ENCODE measurements around the gene OR1F1. TPM values are rescaled to one million over a fixed set of nuclear protein-coding genes. Genes with fewer than 3 reads are reported as not detected.
A peak's percentile ranks its signal among the peaks of the same experiment; 100 is the strongest.
"Not testable (repeated sequence)": the region's sequence is repeated elsewhere in the genome, so short reads cannot be mapped to it uniquely, and the experiment has no call there.

Gene OR1F1
- 0.21 TPM for polyA plus RNA-seq (2013, experiment 1 of 2)
- polyA plus RNA-seq (2013, experiment 2 of 2): 0.10 TPM

DNA sequence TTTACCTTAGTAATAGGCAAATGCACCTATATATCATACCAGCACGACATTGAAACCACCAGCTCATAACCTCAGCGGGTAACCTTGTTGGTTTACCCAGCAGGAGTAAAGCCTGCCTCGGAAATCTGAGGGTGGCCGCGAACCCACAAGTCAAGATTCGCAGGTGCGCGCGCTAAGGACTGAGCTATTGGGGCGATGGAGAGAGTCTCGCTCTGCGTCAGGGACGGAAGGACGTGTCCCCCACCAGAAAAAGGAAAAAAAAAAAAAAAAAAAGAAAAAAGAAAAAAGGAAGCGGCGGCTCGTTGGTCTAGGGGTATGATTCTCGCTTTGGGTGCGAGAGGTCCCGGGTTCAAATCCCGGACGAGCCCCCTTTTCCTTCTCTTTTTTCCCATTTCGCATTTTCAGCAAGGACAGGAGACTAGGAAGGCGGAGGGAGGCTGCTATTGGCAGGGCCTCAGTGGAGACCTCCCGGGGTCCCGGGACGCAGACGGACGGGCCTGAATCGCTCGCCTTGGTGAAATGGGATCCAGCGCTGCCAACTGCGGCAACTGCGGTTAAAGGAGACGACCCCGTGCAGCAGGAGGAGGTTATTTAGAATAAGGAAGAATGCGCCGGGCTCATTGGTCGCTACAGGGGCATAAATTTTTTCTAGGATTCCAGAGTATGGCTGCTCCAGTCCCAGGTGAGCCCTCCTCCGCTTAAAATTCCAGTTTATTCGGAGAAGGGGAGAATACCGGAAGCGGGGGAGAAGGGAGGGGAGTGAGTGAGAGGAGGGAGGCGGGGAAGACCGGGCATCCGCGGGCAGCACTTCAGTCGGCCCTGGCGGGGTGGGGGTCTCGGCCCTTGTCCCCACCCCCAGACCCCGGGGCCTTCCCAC, at the start of gene OR1F1:
Gene OR1F1 (plus strand): TSS at position 407 of the 877 bp plus-strand sequence.
- H3K4me2 ChIP-seq (ENCODE audit: insufficient read depth, low read length, poor library complexity, severe bottlenecking): peak within 1 kb of the TSS; percentile 93
- peak within 1 kb of the TSS; percentile 22 for H3K23ac ChIP-seq (ENCODE audit: low read depth, low read length, poor library complexity)
- H2AK5ac ChIP-seq (ENCODE audit: low read depth, low read length): peak within 1 kb of the TSS; percentile 60
- H3K79me1 ChIP-seq (ENCODE audit: low read depth, low read length): no peaks in the 10 kb centered on the region
- H3K27me3 ChIP-seq (ENCODE audit: control insufficient read depth in 3 of 3, insufficient read depth in 3 of 3, low read depth in 1 of 3, low read length in 3 of 3): peaks cover 6 to 50% (median 23%) of the 10 kb centered on the region in 3 experiments
- peak within 1 kb of the TSS; percentile 91 for H2AFZ ChIP-seq (ENCODE audit: low read length)
- WGBS, 2 donors (ENCODE audit: extremely low coverage in 2 of 2, insufficient read length in 2 of 2, insufficient replicate concordance in 1 of 2): no CpG with 5 or more reads among the region's 51 CpGs
- peak within 1 kb of the TSS; percentile 93 for H3K18ac ChIP-seq (ENCODE audit: low read length)
- H4K8ac ChIP-seq (ENCODE audit: low read depth, low read length): no peak within 1 kb of the TSS
- H3K9ac ChIP-seq (ENCODE audit: low read depth, low read length, poor library complexity): peak within 1 kb of the TSS; percentile 61
- H2BK15ac ChIP-seq (ENCODE audit: low read length): peak within 1 kb of the TSS; percentile 19
- H3K27ac ChIP-seq (replicated peaks; ENCODE audit: low read length): no peak within 1 kb of the TSS
- no peak within 1 kb of the TSS for H2BK12ac ChIP-seq (ENCODE audit: low read length)
- peaks cover 0 to 2% of the 10 kb centered on the region in 2 donors for H3K9me3 ChIP-seq (replicated peaks in 1 of 2; ENCODE audit: control insufficient read depth in 2 of 2, insufficient read depth in 1 of 2, low read depth in 1 of 2, low read length in 2 of 2)
- H3K4ac ChIP-seq (ENCODE audit: low read length): no peak within 1 kb of the TSS
- no peak for DNase-seq (ENCODE audit: low spot score)
- peak within 1 kb of the TSS; percentile 32 for H2BK5ac ChIP-seq (ENCODE audit: low read length)
- no peak within 1 kb of the TSS for H4K91ac ChIP-seq (ENCODE audit: low read depth, low read length, poor library complexity)
- peaks cover 0 to 5% of the 10 kb centered on the region in 2 donors for H3K4me1 ChIP-seq (ENCODE audit: control insufficient read depth in 2 of 2, insufficient read depth in 1 of 2, low read depth in 1 of 2, low read length in 2 of 2)
- H3K14ac ChIP-seq (ENCODE audit: low read length): peak within 1 kb of the TSS; percentile 14
- no peak within 1 kb of the TSS for H2BK120ac ChIP-seq (ENCODE audit: low read depth, low read length)
- H3K36me3 ChIP-seq (replicated peaks in 1 of 2; ENCODE audit: control insufficient read depth in 2 of 2, insufficient read depth in 2 of 2, low read length in 2 of 2): no peaks in the 10 kb centered on the region
- H3K4me3 ChIP-seq (ENCODE audit: low read length in 2 of 2): peak within 1 kb of the TSS; percentile 61 to 92

DNA sequence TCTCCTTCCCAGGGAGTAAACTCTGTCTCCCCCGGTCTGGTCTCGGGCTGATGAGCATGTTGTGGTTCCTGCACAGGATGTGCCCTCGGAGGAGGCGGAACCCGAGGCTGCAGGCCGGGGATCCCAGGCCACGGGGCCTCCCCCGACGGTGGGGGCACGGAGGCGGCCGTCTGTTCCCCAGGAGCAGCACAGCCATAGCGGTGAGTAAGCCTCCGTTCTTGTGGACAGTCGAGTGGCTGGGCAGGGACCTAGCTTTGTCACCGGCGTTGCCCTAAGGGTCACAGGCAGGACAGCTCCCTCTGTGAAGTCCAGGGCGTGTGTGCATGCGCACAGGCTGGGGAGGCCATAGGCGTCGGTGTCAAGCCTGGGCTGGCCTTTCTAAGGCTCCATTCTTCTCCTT, 49.7 kb upstream of the OR1F1 start:
- Histone ChIP-seq H4K8ac (ENCODE audit: low read depth, low read length) (no peak overlapping the region), H3K4me3 (ENCODE audit: low read length in 2 of 2) (no peak overlapping the region), H2BK120ac (ENCODE audit: low read depth, low read length) (no peak overlapping the region), H4K91ac (ENCODE audit: low read depth, low read length, poor library complexity) (no peak overlapping the region), H3K14ac (ENCODE audit: low read length) (no peak overlapping the region), H3K4ac (ENCODE audit: low read length) (no peak overlapping the region), H2BK5ac (ENCODE audit: low read length) (no peak overlapping the region), H2AFZ (ENCODE audit: low read length) (peak overlapping the region; percentile 21), H3K79me1 (ENCODE audit: low read depth, low read length) (peaks cover 10% of the 10 kb centered on the region), H3K27me3 (ENCODE audit: control insufficient read depth in 3 of 3, insufficient read depth in 3 of 3, low read depth in 1 of 3, low read length in 3 of 3) (no peaks in the 10 kb centered on the region), H3K4me1 (ENCODE audit: control insufficient read depth in 2 of 2, insufficient read depth in 1 of 2, low read depth in 1 of 2, low read length in 2 of 2) (peaks cover 4 to 9% of the 10 kb centered on the region in 2 donors), H3K4me2 (ENCODE audit: insufficient read depth, low read length, poor library complexity, severe bottlenecking) (no peak overlapping the region), H3K23ac (ENCODE audit: low read depth, low read length, poor library complexity) (no peak overlapping the region), H3K27ac (replicated peaks; ENCODE audit: low read length) (no peak overlapping the region), H2BK15ac (ENCODE audit: low read length) (no peak overlapping the region), H3K9ac (ENCODE audit: low read depth, low read length, poor library complexity) (no peak overlapping the region), H2BK12ac (ENCODE audit: low read length) (no peak overlapping the region), H3K36me3 (replicated peaks in 1 of 2; ENCODE audit: control insufficient read depth in 2 of 2, insufficient read depth in 2 of 2, low read length in 2 of 2) (peaks cover 26 to 39% of the 10 kb centered on the region in 2 donors), H3K18ac (ENCODE audit: low read length) (no peak overlapping the region), H3K9me3 (replicated peaks in 1 of 2; ENCODE audit: control insufficient read depth in 2 of 2, insufficient read depth in 1 of 2, low read depth in 1 of 2, low read length in 2 of 2) (peaks cover 0 to 2% of the 10 kb centered on the region in 2 donors), H2AK5ac (ENCODE audit: low read depth, low read length) (no peak overlapping the region)
- no CpG with 5 or more reads among the region's 21 CpGs for WGBS, 2 donors (ENCODE audit: extremely low coverage in 2 of 2, insufficient read length in 2 of 2, insufficient replicate concordance in 1 of 2)
- no peak for DNase-seq (ENCODE audit: low spot score)

DNA sequence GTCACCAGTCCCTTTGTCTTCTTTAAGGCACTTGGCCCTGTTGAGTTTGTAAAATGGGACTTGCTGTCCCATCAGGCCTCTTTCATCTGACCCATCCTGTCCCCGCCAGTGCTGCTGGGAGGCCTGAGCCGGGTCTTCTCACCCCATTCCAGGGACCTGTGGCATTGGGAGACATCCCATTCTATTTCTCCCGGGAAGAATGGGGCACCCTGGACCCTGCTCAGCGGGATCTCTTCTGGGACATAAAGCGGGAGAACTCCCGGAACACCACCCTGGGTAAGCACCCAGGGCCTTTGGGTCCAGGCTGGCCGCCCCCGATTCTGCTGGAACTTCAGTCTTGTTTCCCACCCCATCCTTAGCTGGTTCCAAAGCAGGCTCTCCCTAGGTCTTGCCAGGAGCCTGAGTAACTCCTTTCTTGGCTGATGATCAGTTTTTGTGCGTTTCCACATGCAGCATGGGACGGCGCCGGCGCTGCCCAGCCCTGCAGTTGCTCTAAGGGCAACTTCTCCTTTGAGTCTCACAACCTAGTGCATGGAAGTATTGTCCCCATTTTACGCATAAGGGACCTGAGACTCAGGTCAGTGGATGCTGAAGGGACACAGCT, 49.1 kb upstream of the OR1F1 start:
- WGBS, 2 donors (ENCODE audit: extremely low coverage in 2 of 2, insufficient read length in 2 of 2, insufficient replicate concordance in 1 of 2): no CpG with 5 or more reads among the region's 14 CpGs
- H2BK5ac ChIP-seq (ENCODE audit: low read length): no peak overlapping the region
- H3K9me3 ChIP-seq (replicated peaks in 1 of 2; ENCODE audit: control insufficient read depth in 2 of 2, insufficient read depth in 1 of 2, low read depth in 1 of 2, low read length in 2 of 2): peaks cover 0 to 2% of the 10 kb centered on the region in 2 donors
- no peak overlapping the region for H3K14ac ChIP-seq (ENCODE audit: low read length)
- no peak overlapping the region for H2BK15ac ChIP-seq (ENCODE audit: low read length)
- no peak overlapping the region for H3K23ac ChIP-seq (ENCODE audit: low read depth, low read length, poor library complexity)
- H3K4me1 ChIP-seq (ENCODE audit: control insufficient read depth in 2 of 2, insufficient read depth in 1 of 2, low read depth in 1 of 2, low read length in 2 of 2): peaks cover 3 to 9% of the 10 kb centered on the region in 2 donors
- H2BK12ac ChIP-seq (ENCODE audit: low read length): no peak overlapping the region
- H2AK5ac ChIP-seq (ENCODE audit: low read depth, low read length): no peak overlapping the region
- H3K4me2 ChIP-seq (ENCODE audit: insufficient read depth, low read length, poor library complexity, severe bottlenecking): no peak overlapping the region
- H3K18ac ChIP-seq (ENCODE audit: low read length): no peak overlapping the region
- peaks cover 10% of the 10 kb centered on the region for H3K79me1 ChIP-seq (ENCODE audit: low read depth, low read length)
- H3K4ac ChIP-seq (ENCODE audit: low read length): no peak overlapping the region
- H4K8ac ChIP-seq (ENCODE audit: low read depth, low read length): no peak overlapping the region
- H2AFZ ChIP-seq (ENCODE audit: low read length): no peak overlapping the region
- no peak overlapping the region for H3K4me3 ChIP-seq (ENCODE audit: low read length in 2 of 2)
- DNase-seq (ENCODE audit: low spot score): no peak
- H3K9ac ChIP-seq (ENCODE audit: low read depth, low read length, poor library complexity): no peak overlapping the region
- H3K27me3 ChIP-seq (ENCODE audit: control insufficient read depth in 3 of 3, insufficient read depth in 3 of 3, low read depth in 1 of 3, low read length in 3 of 3): no peaks in the 10 kb centered on the region
- H4K91ac ChIP-seq (ENCODE audit: low read depth, low read length, poor library complexity): no peak overlapping the region
- no peak overlapping the region for H3K27ac ChIP-seq (replicated peaks; ENCODE audit: low read length)
- H3K36me3 ChIP-seq (replicated peaks in 1 of 2; ENCODE audit: control insufficient read depth in 2 of 2, insufficient read depth in 2 of 2, low read length in 2 of 2): peaks cover 26 to 39% of the 10 kb centered on the region in 2 donors
- no peak overlapping the region for H2BK120ac ChIP-seq (ENCODE audit: low read depth, low read length)

DNA sequence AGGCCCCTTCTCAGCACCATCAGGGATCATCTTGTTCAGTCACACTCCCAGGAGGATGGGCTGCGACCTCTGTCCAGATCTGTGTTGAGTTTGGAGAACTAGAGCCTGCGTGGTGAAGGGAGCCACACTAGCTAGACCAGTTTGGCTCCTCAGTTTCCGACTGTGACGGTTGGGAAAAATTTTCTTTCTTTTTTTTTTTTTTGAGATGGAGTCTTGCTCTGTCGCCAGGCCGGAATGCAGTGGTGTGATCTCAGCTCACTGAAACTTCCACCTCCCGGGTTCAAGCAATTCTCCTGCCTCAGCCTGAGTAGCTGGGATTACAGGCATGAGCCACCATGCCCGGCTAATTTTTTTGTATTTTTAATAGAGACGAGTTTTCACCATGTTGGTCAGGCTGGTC, 48.4 kb upstream of the OR1F1 start:
- H4K91ac ChIP-seq (ENCODE audit: low read depth, low read length, poor library complexity); H3K27ac ChIP-seq (replicated peaks; ENCODE audit: low read length): not testable (repeated sequence)

More for the DNA sequence above, 48.4 kb upstream of the OR1F1 start:
- H3K79me1 ChIP-seq (ENCODE audit: low read depth, low read length); H2BK15ac ChIP-seq (ENCODE audit: low read length); H2AK5ac ChIP-seq (ENCODE audit: low read depth, low read length); H2AFZ ChIP-seq (ENCODE audit: low read length); H3K23ac ChIP-seq (ENCODE audit: low read depth, low read length, poor library complexity); H2BK120ac ChIP-seq (ENCODE audit: low read depth, low read length); H3K18ac ChIP-seq (ENCODE audit: low read length); H3K4me1 ChIP-seq (ENCODE audit: control insufficient read depth in 2 of 2, insufficient read depth in 1 of 2, low read depth in 1 of 2, low read length in 2 of 2); H3K4me2 ChIP-seq (ENCODE audit: insufficient read depth, low read length, poor library complexity, severe bottlenecking); H3K27me3 ChIP-seq (ENCODE audit: control insufficient read depth in 3 of 3, insufficient read depth in 3 of 3, low read depth in 1 of 3, low read length in 3 of 3); H2BK12ac ChIP-seq (ENCODE audit: low read length); H3K4me3 ChIP-seq (ENCODE audit: low read length in 2 of 2); H3K4ac ChIP-seq (ENCODE audit: low read length); H3K9me3 ChIP-seq (replicated peaks in 1 of 2; ENCODE audit: control insufficient read depth in 2 of 2, insufficient read depth in 1 of 2, low read depth in 1 of 2, low read length in 2 of 2); H3K14ac ChIP-seq (ENCODE audit: low read length); DNase-seq (ENCODE audit: low spot score); H4K8ac ChIP-seq (ENCODE audit: low read depth, low read length); H2BK5ac ChIP-seq (ENCODE audit: low read length): not testable (repeated sequence)
- peak overlapping the region; percentile 24 for H3K9ac ChIP-seq (ENCODE audit: low read depth, low read length, poor library complexity)
- peaks cover 26 to 39% of the 10 kb centered on the region in 2 donors for H3K36me3 ChIP-seq (replicated peaks in 1 of 2; ENCODE audit: control insufficient read depth in 2 of 2, insufficient read depth in 2 of 2, low read length in 2 of 2)
- no CpG with 5 or more reads among the region's 9 CpGs for WGBS, 2 donors (ENCODE audit: extremely low coverage in 2 of 2, insufficient read length in 2 of 2, insufficient replicate concordance in 1 of 2)
